Transverse colon (tissue), 4 donors: ENCODE results near the gene CCNB1IP1. TPM values are rescaled to one million over a fixed set of nuclear protein-coding genes. Genes with fewer than 3 reads are reported as not detected.

Experiments used
- DNase-seq: peaks from one replicate; pipeline ENCODE4 v3.0.0-alpha.2; 2019
- H3K27ac ChIP-seq, 4 donors: fragments of 200-600 bp; sonication (generic); 2 replicates each; pipeline ENCODE4 v1.5.1; 2016 to 2018; ENCODE audit warnings: inconsistent platforms in 4 of 4
- H3K27me3 ChIP-seq: fragments of 200-600 bp; sonication (generic); 2 replicates; pipeline ENCODE4 v1.5.1; 2017; ENCODE audit warnings: inconsistent platforms
- H3K36me3 ChIP-seq, 4 donors: fragments of 200-600 bp; sonication (generic); 2 replicates each; pipeline ENCODE4 v1.5.1; 2017 to 2019; ENCODE audit warnings: inconsistent platforms in 4 of 4
- H3K4me1 ChIP-seq, 4 donors: fragments of 200-600 bp; sonication (generic); 2 replicates each; pipeline ENCODE4 v1.5.1; 2017 to 2020; ENCODE audit warnings: inconsistent platforms in 4 of 4
- H3K4me3 ChIP-seq, 4 donors: fragments of 200-600 bp; sonication (generic); 1 replicate in 1 of 4; 2 replicates in 3 of 4; pipeline versions ENCODE4 v1.5.1 to v1.6.1; 2017 to 2019; ENCODE audit warnings: inconsistent platforms in 4 of 4
- H3K9me3 ChIP-seq, 2 donors: fragments of 200-600 bp; sonication (generic); 2 replicates each; pipeline ENCODE4 v1.5.1; 2017 to 2019; ENCODE audit warnings: inconsistent platforms in 2 of 2
- CTCF ChIP-seq, 5 experiments: fragments of 200-600 bp in 3 of 5; fragments of 450-650 bp in 2 of 5; sonication (generic) in 3 of 5; IDR thresholded peaks; 1 replicate in 2 of 5; 2 replicates in 3 of 5; pipeline ENCODE4 v1.5.1; 2016 to 2017; ENCODE audit warnings: antibody characterized with exemption in 5 of 5, inconsistent platforms in 3 of 5, mild to moderate bottlenecking in 2 of 5, moderate library complexity in 1 of 5
- EP300 ChIP-seq: sonication (generic); formaldehyde crosslinking; IDR thresholded peaks from one replicate; pipeline ENCODE4 v1.6.1; 2017; ENCODE audit warnings: antibody characterized with exemption, low read depth
- POLR2A ChIP-seq: fragments of 450-650 bp; IDR thresholded peaks from one replicate; pipeline ENCODE4 v1.6.1; 2016; ENCODE audit warnings: antibody characterized with exemption, mild to moderate bottlenecking, moderate library complexity
- POLR2AphosphoS5 ChIP-seq, 3 donors: sonication (generic); formaldehyde crosslinking; IDR thresholded peaks; one replicate each; pipeline ENCODE4 v1.6.1; 2016; ENCODE audit warnings: antibody characterized with exemption in 3 of 3
- WGBS, 2 donors: methylation state at CpG; one replicate each; pipeline ENCODE4 v1.1.5; 2018; ENCODE audit warnings: low coverage in 1 of 2; 5-methylcytosine and 5-hydroxymethylcytosine counted together
- in situ Hi-C, 4 donors: fragments of 200-750 bp; cut with MboI; loops; one replicate each; pipeline versions ENCODE4 v1.15.0 to v1.15.1; 2017; ENCODE audit warnings: low sequenced_read_pairs in 3 of 4, low pct_ligation_motif_present in 1 of 4, low pct_unique_long_range_greater_than_20kb in 1 of 4
- intact Hi-C: fragments of 100-400 bp; cut with DNase I; formaldehyde crosslinking; loops from one replicate; pipeline ENCODE4 v1.15.1; 2023; ENCODE audit warnings: low total_unique reads
- total RNA-seq, 4 donors: library from RNA; depleted of rRNA; stranded (reverse); fragments of >200 nt; gene quantifications; one replicate each; pipeline ENCODE4 v1.1.0, GENCODE V29; 2016

The CCNB1IP1 gene
- total RNA-seq, 4 donors from 2014 or later, result 11.9 to 38.3 (median 23.9) TPM

GRCh38 chr14:20379743-20380142 lies 46.7 kb upstream of the CCNB1IP1 start:
- Histone ChIP-seq H3K9me3 (no peaks in the 10 kb centered on the region), H3K4me1 (peaks cover 0 to 23% (median 13%) of the 10 kb centered on the region in 4 donors), H3K36me3 (peaks cover 0 to 96% (median 42%) of the 10 kb centered on the region in 4 donors), H3K27me3 (no peaks in the 10 kb centered on the region), H3K4me3 (no peak overlapping the region), H3K27ac (no peak overlapping the region)
- DNase-seq, result no peak
- in situ Hi-C loops (no loop called here), intact Hi-C loops (no loop called here)
- 27 to 50% methylated on average over 1 of the region's 1 CpG for WGBS, 2 donors
- no peak for TF ChIP-seq POLR2AphosphoS5 (IDR thresholded peaks at IDR 0.05)
- no peak for TF ChIP-seq EP300
- TF ChIP-seq CTCF (IDR thresholded peaks at IDR 0.05), result no peak
- no peak for TF ChIP-seq POLR2A

GRCh38 chr14:20377171-20377570 lies 44.1 kb upstream of the CCNB1IP1 start:
- no peak for TF ChIP-seq POLR2AphosphoS5 (IDR thresholded peaks at IDR 0.05)
- no peak for TF ChIP-seq POLR2A
- no peak for TF ChIP-seq CTCF (IDR thresholded peaks at IDR 0.05)
- TF ChIP-seq EP300, result no peak
- Histone ChIP-seq H3K36me3 (peaks cover 0 to 95% (median 42%) of the 10 kb centered on the region in 4 donors), H3K9me3 (no peaks in the 10 kb centered on the region), H3K4me1 (peaks cover 0 to 23% (median 13%) of the 10 kb centered on the region in 4 donors), H3K27ac (peak overlapping the region; percentile 69 to 81 (median 75)), H3K27me3 (no peaks in the 10 kb centered on the region), H3K4me3 (no peak overlapping the region)
- intact Hi-C loops (no loop called here), in situ Hi-C loops (no loop called here)
- 100% methylated on average over 2 of the region's 2 CpGs; no CpG with 5 or more reads in 1 of the 2 donors for WGBS, 2 donors
- DNase-seq, result no peak

GRCh38 chr14:20376071-20376588 lies 43.1 kb upstream of the CCNB1IP1 start:
- in situ Hi-C loops (no loop called here), intact Hi-C loops (no loop called here)
- peak; percentile 78 for DNase-seq
- WGBS, 2 donors, result 50 to 64% methylated on average over 1 to 12 of the region's 12 CpGs
- Histone ChIP-seq H3K4me3 (no peak overlapping the region), H3K4me1 (peaks cover 0 to 23% (median 13%) of the 10 kb centered on the region in 4 donors), H3K27ac (peak overlapping the region; percentile 69 to 81 (median 75)), H3K27me3 (no peaks in the 10 kb centered on the region), H3K36me3 (peaks cover 0 to 94% (median 42%) of the 10 kb centered on the region in 4 donors), H3K9me3 (no peaks in the 10 kb centered on the region)
- TF ChIP-seq POLR2AphosphoS5 (IDR thresholded peaks at IDR 0.05) (peak in 2 of 3 donors; percentile 11 to 36), EP300 (no peak), CTCF (IDR thresholded peaks at IDR 0.05) (no peak), POLR2A (peak; percentile 25)

- Histone ChIP-seq H3K4me3 (no peak overlapping the region), H3K27ac (peak overlapping the region; percentile 69 to 81 (median 75)), H3K9me3 (no peaks in the 10 kb centered on the region), H3K36me3 (peaks cover 0 to 94% (median 43%) of the 10 kb centered on the region in 4 donors), H3K4me1 (peaks cover 0 to 23% (median 13%) of the 10 kb centered on the region in 4 donors), H3K27me3 (no peaks in the 10 kb centered on the region)
- intact Hi-C loops (no loop called here), in situ Hi-C loops (no loop called here)
- DNase-seq, result no peak
- WGBS, 2 donors, result 20 to 78% methylated on average over 1 to 3 of the region's 3 CpGs
- TF ChIP-seq POLR2AphosphoS5 (IDR thresholded peaks at IDR 0.05), result no peak
- no peak for TF ChIP-seq CTCF (IDR thresholded peaks at IDR 0.05)
- no peak for TF ChIP-seq EP300
- TF ChIP-seq POLR2A, result no peak
Observed at GRCh38 chr14:20375471-20375870, 42.4 kb upstream of the CCNB1IP1 start.
